ENCODE results near the gene SNX19.
"Not testable (repeated sequence)": the region's sequence is repeated elsewhere in the genome, so short reads cannot be mapped to it uniquely, and the experiment has no call there.

The SNX19 gene, protein sequence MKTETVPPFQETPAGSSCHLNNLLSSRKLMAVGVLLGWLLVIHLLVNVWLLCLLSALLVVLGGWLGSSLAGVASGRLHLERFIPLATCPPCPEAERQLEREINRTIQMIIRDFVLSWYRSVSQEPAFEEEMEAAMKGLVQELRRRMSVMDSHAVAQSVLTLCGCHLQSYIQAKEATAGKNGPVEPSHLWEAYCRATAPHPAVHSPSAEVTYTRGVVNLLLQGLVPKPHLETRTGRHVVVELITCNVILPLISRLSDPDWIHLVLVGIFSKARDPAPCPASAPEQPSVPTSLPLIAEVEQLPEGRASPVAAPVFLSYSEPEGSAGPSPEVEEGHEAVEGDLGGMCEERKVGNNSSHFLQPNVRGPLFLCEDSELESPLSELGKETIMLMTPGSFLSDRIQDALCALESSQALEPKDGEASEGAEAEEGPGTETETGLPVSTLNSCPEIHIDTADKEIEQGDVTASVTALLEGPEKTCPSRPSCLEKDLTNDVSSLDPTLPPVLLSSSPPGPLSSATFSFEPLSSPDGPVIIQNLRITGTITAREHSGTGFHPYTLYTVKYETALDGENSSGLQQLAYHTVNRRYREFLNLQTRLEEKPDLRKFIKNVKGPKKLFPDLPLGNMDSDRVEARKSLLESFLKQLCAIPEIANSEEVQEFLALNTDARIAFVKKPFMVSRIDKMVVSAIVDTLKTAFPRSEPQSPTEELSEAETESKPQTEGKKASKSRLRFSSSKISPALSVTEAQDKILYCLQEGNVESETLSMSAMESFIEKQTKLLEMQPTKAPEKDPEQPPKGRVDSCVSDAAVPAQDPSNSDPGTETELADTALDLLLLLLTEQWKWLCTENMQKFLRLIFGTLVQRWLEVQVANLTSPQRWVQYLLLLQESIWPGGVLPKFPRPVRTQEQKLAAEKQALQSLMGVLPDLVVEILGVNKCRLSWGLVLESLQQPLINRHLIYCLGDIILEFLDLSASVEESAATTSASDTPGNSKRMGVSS

DNA sequence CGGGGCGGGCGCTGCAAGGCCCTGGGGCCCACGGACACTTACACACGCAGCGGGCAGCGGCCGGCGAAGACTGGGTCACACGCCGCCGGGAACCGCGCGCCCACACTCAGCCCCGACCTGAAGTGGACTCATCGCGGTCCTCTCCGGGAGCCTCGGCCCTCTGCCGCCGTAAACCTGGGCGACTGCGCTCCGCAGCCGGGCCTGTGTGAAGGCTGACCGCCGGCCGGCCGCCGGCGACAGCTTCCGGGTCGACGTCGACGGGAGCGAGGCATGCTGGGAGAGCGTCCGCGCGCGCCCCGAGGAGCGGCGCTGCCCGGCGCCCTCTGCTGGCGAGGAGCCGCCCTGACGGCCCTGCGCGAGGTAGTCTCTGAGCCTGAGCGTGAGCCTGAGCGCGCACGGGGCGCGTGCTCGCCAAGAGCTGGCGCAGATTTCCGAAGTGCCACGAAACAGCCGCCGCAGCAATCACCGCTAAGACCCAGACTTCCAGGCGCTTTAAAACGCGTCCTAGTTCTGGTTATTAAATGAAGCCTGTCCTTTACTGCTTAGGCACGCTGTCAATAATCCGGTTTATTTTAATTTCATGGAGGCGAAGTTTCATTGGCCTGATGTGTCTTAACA, at the start of gene SNX19:
TSS of gene SNX19 (minus strand) at position 242 of the 618 bp plus-strand sequence. CDS start 540 bp downstream, outside the sequence.
- peak; percentile 94 for DNase-seq

DNA sequence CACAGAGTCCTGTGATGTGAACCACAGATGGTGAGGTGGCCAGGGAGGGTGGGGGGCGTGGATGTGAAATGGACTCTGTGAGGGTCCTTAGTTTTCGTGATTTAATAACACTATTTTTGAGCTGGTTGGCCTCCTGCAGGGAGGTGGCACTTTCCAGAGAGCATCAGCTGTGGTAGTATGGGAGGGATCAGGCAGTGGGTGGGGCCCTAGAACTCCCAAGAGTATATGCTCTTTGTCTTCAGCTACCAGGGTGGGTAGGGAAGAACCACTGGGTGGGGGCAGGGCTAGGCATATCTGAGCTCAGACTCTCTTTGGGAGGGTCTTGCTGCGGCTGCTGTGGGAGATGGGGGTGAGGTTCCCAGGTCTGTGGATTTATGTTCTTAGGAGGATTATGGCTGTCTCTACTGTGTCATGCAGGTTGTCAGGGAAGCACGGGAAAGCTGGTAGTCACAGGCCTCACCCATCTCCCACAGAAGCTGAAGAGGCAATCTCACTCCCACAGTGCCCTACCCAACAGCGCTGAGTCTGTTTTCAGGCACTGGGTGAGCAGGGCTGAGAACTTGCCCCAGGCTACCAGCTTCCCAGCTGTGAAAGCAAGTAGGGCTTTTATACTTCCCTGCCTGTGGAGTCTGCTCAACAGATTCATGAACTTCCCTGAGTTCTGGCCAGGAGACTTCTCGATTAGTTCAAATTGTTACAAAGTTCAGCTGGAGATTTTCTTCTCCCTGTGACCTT, 47.9 kb upstream of the SNX19 start:
- DNase-seq = no peak

DNA sequence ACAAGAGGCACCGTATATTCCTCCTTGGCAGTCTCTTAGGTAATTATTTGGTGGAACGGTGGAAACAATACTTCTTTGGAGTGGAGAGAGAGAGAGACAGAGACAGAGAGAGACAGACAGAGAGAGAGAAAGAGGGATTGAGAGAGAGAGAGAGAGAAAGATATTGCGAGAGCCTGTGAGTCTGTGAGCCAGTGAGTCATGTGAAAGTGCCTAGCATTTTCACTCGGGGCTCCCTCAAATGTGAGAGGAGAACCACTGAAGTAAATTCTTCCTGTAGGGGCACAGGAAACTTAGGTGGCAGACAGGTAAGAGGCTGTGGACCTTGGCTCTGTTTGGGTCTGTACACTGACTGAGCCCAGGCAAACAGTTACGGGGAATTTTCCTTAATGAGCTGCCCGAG, 31.6 kb upstream of the SNX19 start:
- DNase-seq = no peak

DNA sequence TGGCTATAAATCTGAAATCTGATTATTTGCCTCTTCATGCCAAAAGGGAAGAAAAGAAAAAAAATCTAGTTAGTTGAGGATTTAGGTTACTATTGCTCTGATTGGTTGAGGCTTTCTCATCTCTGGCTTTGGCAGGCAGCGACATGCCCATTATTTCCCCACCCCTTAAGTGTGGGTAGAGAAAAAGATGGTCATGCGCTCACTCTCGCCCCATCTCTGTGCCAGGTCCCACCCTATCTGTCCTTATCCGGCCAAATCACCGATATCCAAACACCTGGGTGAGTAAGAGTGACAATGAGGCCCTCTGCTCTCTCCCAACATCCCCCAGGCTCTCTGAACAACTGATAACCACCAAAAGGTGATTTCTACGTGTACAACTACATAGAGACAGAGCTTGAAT, 31.2 kb upstream of the SNX19 start:
- no peak for DNase-seq

DNA sequence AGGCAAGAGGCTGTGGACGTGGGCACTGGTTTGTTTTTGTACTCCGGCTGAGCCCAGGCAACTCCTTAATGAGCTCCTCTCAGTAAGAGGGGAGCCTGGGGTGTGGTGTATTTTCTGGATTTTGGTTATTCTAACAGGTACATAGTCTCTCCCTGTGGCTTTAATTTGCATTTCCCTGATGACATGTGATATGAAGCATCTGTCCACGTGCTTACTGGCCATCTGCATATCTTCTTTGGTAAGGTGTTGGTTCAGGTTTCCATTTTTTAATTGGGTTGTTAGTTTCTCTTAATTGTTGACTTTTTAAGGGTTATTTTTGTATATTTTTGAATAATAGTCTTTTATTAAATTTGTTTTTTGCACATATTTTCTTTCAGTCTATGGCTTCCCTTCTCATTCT, 30.8 kb upstream of the SNX19 start:
- DNase-seq = no peak

DNA sequence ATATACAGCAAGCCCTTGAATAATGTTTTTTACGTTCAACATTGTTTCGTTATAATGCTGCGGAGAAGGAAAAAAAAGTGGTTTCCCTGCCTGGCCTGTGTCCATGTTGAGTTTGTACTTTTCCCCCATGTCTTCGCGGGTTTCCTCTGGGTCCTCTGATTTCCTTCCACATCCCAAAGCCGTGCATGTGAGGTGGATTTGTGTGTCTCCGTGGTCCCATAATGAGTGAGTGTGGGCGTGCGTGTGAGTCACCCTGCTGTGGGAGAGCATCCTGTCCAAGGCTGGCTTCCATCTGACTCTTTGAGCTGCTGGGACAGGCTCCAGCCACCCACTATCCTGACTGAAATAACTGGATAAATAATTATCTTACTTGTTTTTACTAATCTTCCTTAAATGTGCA, 29.6 kb upstream of the SNX19 start:
- no peak for DNase-seq

DNA sequence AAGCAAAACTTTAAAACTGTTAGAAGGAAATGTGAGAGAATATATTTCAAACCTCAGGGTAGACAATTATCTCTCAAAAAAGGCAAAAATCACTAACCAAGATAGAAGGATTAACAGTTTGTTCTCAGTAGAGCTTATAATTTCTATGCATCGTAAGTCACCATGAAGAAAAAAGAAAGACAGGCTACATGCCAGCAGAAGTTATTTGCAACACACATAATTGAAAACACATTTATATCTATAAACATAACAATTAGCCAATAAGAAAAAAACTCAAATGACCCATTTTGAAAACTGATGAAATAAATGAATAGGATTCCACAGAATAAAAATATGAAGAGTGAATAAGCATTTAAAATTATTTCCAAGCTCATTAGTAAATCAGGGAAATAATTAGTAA, 24.4 kb upstream of the SNX19 start:
- DNase-seq = no peak

DNA sequence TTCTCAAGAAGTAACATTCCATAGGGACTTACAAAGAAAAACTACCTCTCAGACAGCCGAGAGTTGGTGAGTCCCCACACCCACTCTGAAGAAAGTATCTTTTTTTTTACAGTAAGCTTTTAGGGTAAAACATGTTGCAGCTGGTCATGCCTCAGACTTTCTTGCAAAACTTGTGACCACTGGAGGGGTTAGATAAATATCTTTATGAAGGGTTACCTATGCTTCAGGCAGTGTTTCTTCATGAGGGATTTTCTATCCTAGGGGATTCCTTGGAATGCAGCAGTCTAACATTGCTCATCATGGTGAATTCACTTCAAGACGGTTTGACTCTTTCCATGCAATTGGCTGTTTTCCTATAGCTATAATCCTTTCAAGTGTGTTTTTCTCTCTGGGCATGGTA, 20.8 kb upstream of the SNX19 start:
- no peak for DNase-seq

DNA sequence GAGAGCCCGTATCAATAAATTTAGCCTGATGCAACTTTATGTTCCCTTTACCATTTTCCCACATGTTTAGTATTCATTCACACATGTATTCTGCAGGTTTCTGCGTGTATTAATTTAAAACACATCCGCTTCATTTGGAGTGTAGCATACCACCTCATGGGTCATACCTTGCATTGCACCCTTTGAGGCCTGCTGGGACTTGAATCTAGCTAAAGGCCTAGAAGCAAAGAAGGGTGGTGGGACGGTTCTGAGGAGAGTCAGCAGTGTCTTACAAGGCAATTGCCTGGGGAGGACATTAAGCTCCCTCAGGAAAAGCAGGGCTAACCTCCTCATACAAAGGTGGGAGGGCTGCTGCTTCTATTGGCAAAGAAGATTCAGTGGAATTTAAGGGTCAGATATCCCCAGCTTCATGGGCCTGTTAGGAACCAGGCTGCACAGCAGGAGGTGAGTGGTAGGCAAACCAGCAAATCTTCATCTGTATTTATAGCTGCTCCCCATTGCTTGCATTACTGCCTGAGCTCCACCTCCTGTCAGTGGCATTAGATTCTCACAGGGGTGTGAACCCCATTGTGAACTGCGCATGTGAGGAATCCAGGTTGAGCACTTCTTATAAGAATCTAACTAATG, 15.9 kb upstream of the SNX19 start:
- DNase-seq = no peak

DNA sequence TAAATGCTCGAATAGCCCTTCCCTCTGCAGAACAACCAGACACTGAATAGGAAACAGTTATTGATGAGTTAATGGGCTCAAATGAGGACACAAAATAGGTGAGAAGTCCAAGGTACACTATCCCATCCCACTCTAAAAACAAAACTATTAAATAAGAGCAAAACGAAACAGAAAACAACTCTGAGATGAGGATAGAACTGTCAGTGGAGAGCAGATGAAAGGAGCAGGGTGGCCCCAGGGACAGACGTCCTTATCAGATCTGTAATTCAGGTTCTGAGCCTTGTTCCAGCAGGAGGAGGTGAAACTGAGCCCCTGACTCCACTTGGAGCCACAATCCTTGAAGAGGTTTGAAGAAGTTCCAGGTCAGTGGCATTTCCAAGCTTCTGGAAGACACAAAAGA, 8.5 kb upstream of the SNX19 start:
- no peak for DNase-seq

DNA sequence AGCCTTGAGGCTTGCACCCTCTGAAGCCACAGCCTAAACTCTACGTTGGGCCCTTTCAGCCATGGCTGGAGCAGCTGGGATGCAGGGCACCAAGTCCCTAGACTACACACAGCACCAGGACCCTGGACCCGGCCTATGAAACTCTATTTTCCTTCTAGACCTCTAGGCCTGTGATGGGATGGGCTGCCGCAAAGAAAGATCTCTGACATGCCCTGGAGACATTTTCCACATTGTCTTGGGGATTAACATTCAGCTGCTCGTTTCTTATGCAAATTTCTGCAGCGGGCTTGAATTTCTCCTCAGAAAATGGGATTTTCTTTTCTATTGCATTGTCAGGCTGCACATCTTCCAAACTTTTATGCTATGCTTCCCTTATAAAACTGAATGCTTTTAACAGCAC, 4.3 kb upstream of the SNX19 start:
- DNase-seq = not testable (repeated sequence)

DNA sequence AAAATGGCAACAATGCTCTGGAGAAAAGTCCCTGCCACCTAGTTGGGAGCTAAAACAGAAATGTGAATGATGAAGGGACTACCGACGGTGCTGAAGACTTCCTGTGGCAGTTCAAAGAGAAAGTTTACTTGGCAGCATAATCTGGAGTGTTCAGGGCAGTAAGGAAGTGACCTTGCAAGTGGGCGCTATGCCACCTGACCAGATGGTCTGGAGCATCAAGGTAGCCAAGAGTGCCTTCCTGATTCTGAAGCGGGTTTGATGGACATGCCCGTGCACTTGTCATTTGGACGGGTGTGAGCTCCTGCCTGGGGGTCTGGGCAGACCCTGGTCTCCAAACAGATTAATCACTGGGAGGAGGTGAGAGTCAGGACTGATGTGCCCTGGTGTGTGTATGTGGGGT, 1.8 kb upstream of the SNX19 start:
- DNase-seq = no peak

DNA sequence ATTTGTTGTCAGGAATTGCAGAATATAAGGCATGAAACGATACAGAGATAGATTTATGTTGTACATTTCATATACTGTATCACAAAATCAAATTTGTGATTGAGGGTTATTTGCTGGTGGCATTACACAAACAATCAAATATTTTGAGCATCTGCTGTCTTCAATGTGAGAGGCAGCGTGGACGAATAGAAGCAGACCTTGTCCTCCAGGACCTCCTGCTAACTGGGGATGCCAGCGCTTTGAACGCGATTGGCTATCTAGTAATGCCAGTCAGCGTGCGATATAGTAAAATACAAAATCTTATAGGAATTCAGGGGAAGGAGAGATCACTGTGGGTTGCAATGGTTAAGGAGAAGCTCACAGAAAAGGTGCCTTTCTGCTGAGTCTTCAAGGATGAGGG, 631 bp upstream of the SNX19 start:
- no peak for DNase-seq

DNA sequence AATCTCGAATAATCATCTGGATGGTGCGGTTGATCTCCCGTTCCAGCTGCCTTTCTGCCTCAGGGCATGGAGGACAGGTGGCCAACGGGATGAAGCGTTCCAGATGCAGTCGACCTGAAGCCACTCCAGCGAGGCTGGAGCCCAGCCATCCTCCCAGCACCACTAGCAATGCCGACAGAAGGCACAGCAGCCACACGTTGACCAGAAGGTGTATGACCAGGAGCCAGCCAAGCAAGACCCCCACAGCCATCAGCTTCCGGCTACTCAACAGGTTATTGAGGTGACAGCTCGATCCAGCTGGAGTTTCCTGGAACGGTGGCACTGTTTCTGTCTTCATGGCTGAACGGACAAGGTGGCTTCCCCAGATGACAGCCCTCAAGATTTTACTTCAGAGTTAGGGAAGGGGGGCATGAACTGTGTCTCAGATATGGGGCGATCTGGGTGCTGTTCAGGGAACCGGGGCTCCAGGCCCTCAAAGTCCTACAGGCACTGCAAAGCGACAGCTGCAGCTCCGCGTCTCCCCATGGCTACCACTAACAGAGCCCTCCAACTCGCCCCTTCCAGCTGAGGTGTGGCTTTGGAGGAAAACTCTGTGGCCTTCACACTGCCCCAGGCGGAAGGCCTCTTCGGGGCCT, 559 bp downstream of the SNX19 start:
- no peak for DNase-seq

DNA sequence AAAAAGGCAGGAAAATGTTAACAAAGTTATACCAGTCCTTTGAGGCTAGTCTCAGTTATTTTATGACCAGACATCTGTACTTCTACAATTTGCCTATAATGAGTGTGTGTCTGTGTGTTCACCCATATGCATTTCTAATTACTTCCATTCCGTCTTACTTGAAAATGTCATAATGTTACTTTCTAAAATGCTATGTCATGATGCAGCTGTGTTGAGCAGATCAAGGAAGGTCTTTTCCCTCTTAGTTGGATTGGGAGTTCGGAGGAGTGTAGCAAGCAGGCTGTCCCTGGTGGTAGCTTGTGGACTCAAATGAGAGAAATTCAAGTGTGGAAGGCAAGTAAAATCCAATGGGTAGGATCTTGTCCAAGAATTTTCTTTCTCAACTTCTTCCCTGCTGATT, 3.0 kb downstream of the SNX19 start:
- DNase-seq = no peak

DNA sequence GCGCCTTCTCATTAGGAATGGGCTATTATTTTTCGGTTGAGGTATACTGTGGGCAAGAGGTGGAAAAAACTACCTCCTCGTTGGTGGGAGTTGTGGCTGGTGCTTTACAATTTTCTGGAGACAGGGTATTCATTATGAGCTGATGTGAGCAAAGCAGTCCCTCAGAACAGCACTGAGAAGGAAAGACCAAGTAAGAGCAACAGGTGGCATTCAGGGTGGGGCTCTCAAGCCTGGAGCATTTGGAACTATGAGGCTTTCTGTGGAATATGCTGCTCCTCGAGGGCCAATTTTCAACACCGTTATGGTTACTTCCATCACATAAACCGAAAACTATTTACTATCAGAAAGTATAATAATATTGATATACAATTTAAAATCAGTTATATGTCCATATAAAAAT, 3.7 kb downstream of the SNX19 start:
- DNase-seq = no peak

DNA sequence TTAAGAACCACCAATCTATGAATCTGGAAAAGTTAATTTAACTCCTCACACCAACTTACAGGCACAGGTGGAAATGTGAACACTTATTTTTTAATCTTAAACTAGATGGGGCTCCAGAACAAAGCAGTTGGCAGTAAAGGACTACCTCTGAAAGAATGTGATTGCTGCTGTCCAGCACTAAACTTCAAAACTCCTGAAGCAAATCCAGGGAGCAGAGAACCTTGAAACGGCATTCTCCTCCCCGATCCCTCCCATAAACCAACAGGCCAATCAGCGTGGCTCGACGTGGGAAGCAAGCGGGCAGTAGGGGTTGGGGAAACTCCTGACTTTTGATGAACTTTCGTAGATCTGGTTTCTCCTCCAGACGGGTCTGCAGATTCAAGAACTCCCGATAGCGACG, 5.0 kb downstream of the SNX19 start:
- DNase-seq = no peak

DNA sequence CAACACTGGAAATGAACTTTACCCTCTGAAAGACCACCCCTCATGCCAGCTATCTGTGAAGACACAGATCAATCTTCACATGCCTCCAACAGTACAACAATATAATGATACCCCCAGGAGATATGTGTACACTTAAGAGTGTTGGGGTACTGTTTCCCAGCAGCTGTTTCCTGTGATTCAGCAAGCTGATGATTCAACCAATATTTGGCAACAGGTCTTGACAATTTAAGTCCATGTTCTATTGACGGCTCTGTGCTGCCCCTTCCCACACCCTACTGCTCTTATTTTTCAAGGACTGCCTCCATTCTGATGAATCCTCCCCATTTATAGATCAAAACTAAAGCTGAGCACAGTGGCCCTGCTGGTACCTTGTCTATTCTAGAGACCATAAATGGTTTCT, 6.6 kb downstream of the SNX19 start:
- no peak for DNase-seq

DNA sequence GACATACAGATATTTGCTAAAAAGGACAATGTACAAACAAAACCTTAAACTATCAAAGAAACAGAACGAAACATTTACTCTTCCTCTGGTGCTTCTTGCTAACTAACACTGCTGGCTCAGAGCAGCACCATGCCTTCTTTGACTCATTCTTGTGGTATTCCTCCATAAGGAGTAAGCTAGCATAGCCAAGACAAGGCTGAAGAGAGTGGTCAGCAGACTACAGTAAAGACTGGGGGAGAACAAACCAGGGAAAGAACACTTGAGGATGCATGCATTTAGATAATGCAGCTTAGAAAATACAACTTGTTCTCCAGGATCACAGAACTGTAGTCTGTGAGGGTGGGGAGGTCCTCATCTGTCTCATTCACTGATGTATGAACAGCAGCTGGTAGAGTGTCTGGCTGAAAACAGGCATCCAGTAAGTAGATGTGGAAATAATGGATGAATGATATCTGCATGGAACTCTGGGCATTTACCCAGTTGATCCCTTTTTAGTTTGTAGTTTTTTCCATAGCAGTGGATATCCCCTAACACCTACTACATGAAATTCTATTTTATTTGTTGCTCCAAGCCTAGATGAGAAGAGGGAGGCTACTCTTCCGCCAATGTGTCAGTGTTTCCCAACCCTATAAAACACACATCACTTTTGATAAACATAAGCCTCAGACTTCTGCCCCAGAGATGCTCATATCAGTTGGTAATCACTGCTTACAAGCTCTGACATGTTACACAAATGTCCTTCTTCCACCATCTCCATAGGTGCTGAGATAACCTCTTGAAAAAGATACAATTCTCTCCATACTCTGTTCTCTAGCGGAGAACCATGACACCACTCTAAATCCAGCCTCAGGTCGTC, 7.3 kb downstream of the SNX19 start:
- DNase-seq = no peak

DNA sequence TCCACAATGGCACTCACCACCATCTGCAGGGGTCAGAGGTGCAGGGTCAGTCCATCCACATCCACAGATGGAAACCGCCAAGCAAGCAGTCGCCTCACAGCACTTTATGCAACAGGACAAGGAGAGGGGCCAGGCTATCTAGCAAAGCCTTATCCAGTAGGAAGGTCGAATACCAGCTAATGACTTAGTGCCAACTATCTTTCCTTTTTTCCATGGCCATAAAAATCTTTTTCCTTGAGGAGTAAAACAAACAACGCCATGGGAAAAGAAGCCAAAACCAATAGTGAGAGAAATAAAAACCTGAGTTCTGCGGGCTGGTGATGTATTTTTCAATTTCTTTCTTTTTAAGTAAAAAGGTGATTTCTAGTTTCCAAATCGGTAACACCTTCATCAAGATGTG, 8.2 kb downstream of the SNX19 start:
- no peak for DNase-seq

DNA sequence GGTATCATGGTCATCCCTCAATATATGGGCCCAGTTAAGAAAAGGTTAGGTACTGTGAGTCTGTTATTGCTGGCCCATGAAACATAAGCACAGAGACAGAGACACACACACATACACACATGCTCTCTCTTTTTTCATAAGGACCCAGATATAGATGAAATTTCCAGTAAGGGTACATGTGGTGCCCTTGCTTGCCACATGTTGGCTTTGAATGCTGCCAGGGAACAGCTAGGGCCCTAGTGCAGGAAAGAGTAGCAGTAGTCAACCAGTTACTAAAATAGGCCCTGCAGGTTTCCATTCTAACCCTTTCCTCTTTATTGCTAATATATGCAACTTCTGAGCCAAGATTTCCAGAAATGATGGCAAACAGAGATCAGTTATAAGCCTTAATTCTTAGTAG, 9.1 kb downstream of the SNX19 start:
- no peak for DNase-seq
